Stimulated activated CD8-positive, alpha-beta memory T cell treated with anti-CD3 and anti-CD28 coated beads, Interleukin-2, amount 100 ng/mL, for 48 hours (primary cell): ENCODE data around the gene P3H2.

ENCODE experiments used
- DNase-seq, 2 donors: peaks; one replicate each; pipeline ENCODE4 v3.0.0-alpha.2; 2020; ENCODE audit warnings: low read depth in 2 of 2

P3H2 gene

DNA sequence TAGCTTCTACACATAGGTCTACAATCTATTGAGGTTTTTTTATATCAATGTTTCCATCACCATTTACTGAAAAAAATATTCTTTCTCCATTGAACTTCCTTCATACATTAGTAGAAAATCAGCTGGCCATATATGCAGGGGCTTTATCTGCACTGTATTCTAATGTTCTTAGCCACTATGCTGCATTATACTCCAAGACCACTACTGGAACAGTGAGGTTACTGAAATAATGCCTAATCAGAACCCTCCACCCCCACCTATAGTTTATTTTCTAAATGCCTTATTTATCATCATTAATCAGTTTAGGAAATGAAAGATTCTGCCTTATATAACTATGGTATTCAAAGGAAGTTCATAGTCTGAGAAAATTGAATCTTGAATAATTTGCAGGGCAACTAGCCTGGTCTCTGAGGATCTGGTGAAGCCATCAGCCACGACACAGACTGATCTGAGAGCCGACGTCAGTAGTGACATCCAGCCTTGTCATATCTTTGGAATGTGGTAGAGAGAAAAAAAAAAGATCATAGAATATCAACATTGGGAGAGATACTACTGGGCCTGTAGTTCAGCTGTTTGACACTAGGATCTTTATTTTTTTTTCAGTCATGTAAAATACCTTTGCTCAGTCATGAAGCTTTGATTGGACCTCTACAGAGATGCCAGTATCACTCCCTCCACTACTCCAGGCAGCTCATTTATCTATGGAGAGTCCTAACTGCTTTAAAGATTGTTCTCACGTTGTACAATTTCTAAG, 66.6 kb downstream of the P3H2 start:
- DNase-seq = no peak

DNA sequence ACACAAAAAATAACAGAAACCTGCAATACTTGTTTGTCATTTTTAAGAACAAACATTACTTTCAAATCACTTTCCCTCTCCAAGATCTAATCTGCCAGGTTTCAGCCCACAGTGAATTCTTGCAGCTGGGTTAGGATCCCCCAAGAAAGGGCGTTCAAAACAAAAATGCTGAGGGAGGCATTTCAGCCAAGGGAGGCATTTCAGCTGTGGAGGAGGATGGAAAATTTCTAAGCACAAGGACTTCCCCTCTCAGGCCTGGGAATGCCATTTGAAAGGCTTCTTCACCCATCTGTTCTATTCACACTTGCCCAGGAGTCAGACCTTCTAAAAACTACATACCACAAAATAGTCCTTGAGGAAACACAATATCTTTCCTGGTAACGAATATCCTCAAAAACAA, 69.1 kb downstream of the P3H2 start:
- no peak for DNase-seq

DNA sequence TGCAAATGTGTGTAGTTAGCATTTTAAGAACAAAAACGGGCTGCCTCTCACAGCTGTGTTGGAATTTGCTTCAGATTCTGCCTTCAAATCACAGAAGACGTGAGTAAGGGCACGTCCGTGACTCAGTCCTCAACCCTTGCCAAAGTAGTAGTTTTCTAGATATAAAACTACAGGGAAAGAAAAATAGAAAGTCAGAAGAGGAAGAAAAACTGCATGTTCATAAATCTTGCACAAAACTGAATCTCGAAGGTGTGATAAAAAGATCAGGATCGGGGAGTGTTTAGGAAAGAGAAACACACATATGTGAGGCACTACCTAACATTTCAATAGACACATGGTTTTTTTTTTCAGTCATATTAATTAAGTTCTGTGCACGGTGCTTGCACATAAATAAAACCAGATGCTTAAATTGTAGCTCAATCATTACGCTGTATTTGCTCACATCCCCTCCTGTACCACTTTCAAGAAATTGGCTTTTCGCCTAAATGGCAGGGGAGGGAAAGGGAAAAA, 71.7 kb downstream of the P3H2 start:
- no peak for DNase-seq

DNA sequence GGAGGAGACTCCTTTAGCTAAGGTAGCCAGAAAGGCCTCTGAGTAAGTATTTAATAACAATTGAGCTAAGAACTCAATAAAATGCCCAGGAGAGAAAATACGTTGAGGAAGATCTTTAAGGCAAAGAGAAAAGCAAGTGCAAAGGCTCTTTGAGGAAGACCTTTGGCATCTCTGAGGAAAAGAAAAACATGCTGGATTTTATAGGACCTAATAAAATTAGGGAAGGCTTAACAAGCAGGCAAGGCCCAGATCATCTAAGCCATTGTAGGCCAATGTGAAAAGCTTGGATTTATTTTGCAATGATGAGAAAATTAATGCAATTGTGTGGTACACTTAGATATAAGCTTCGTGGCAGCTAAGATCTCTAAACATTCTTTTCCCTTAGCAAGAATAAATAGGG, 75.7 kb downstream of the P3H2 start:
- no peak for DNase-seq

DNA sequence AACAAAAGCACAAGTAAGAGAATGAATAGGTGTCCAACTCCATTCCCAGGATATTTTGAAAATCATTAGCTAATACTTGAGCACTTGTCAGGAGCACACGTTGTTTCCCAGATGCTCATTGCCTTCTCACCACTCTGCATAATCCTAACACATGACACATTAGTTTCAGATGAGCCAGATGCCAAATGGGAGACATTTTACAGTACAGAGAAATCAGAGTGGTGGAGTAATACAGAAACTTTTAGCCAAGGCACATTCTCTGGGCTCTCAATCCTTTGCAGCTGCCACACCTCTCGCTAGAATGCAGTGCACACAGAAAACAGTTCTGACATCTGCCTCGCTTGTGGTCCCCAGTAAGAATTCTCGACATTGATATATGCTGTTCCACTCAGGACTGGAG, 76.6 kb downstream of the P3H2 start:
- no peak for DNase-seq

DNA sequence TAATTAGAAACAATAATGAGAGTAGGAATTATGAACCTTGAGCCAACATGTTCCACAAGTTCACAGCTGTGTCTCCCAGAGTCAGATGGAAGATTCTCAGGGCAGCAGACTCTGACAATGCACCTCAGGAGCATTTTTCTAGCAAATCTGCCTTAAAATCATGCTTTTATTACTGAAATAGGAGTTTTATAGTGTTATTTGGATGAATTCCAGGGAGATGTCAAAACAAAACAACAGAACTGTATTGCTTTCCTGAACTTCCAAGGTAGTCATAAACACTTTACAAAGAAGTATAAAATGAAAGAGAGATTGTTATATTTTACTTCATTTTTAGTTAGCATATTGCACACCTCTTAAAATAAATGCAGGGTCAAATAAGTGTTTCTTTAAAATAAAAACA, 77.0 kb downstream of the P3H2 start:
- no peak for DNase-seq

DNA sequence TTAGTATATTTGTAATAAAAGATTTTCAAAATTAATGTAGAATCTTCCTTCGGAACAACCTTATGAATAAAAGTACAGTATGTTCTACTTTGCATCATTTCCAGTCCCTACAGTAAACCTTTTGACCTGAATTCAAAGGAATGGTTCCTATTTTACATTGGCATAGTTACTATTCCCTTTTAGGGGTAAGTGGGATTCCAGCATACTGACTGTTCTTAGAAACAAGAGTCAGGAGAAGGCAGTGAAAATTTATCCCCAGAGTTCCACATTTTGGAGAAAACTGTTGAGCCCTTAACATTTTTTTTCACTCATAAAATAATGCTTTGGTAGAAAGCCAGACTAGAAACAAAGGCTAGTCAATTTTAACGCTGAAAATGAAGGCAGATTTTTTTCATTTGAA, 78.1 kb downstream of the P3H2 start:
- no peak for DNase-seq

DNA sequence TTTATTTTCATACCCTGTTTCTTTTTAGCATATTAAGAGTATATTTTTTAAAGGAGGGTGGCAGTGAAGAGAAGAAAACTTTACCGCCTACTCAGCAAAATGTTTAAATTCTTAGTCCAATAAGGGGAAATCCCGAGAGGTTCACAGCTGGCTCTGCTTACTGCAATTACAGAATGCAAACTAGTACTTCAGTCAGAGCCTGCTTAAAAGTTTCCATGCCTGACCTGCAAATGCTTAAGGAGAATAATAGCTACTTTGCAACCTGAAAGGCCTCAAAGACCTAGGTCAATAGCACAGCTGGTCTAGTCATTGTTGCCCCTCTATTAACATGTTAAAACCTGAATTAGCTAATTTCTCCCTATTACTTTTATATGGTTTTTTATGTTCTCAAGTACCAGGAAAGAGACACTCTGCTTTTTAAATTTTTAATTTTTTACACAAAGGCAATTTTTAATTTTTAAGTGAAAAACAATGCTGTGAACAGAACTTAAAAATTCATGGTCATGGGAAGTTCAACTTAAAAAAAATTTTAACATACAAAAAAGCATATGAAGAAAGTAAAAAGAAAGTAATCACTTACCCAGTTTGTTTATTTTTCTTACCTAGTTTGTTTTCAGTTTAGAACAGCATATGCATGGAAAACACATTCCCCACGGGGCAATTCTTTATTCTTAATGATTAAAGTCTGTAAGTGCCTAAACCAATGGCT, 79.2 kb downstream of the P3H2 start:
- DNase-seq = no peak

DNA sequence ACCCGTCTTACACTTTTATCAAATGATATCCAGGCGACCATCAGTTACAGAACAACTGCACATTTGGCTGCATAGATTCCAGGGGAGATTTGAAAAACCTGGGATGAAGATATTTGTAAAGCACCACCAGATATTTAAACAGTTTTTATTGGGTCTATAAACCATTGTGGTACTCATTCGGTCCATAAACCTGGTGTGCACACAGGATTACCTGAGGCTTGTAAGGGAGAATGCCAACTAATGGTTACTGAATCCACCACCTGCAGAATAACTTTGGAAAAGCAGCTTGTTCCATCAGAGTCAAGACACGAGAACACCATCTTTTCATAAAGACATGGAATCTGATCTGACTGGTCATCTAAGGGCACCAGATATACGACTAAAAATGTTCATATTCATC, 80.6 kb downstream of the P3H2 start:
- no peak for DNase-seq

DNA sequence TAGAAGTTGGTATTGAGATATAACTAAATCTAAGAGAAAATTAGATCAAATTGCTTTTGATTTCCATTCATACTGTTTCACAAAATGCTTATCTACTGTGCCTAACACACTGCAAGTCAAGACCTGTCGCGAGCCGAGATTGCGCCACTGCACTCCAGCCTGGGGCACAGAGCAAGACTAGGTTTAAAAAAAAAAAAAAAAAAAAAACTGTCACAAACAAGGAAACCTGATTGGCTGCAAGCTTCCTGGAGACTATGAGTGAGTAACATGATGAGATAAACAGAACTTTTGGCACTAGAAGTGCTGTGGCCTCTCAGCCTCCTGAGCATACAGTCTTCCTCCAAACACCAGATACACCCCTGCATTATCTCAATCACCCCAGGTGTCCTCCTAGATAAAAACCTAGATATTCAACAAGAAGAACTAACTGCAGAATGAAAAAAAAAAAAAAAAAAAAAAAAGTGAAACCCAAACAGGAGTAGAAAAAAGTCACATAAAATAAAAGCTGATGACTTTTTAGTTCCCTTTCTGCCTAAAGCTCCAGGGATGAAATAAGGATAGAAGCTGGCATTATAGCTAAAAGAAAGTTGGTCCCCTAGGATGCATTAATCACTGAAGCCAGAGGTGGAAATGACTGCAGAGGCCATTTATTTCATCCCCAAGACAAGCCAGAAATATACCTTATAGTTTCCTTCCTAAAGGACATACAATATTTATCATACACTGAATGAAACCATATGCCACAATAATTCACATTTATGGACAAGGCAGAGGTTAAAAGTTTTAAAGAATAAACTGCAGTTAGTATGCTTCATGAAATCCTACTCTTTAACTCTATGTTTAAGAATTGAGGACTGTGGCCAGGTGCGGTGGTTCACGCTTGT, 82.4 kb downstream of the P3H2 start:
- DNase-seq = no peak

DNA sequence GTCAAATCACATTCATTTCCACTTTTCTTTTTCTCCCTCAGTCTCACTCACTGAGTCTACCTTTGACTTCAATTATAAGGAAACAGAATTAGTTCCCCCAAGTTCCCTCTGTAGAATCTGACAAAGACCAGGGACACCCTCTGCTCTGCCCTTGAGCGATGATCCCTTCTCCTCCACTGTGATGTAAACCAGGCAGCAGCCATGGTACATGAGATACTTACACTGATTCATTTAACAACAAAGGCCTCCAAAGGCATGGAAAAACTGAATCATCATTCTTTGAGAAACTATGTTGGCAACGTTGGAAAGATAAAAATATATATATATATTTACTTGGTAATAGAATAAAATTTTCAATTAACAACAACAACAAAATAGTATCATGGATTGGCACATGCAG, 84.1 kb downstream of the P3H2 start:
- DNase-seq = no peak

DNA sequence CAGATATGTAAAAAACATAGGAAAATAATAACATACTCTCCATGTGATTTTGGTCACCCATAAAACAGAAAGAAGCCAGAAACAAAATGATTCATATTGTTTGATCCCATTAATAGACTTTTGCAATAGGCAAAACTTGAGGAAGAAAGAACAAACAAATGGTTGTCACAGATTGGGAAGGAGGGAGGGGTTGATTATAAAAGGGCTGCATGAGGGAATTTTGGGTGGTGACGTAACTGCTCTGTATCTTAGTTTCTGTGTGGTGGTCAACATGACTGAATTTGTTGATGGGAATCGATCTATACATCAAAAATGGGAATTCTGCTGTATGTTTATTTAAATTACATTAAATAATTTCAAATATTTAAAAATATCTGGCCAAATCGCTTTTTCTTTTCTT, 86.3 kb downstream of the P3H2 start:
- no peak for DNase-seq

DNA sequence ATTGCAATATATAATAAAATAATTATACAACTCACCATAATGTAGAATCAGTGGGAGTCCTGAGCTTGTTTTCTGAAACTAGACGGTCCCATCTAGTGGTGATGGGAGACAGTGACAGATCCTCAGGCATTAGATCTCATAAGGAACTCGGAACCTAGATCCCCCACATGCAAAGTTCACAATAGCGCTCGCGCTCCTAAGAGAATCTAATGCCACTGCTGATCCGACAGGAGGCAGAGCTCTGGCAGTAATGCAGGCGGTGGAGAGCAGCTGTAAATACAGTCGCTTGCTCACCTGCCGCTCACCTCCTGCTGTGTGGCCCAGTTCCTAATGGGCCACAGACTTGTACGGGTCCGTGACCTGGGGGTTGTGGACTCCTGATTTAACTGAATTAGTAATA, 87.8 kb downstream of the P3H2 start:
- DNase-seq = no peak

DNA sequence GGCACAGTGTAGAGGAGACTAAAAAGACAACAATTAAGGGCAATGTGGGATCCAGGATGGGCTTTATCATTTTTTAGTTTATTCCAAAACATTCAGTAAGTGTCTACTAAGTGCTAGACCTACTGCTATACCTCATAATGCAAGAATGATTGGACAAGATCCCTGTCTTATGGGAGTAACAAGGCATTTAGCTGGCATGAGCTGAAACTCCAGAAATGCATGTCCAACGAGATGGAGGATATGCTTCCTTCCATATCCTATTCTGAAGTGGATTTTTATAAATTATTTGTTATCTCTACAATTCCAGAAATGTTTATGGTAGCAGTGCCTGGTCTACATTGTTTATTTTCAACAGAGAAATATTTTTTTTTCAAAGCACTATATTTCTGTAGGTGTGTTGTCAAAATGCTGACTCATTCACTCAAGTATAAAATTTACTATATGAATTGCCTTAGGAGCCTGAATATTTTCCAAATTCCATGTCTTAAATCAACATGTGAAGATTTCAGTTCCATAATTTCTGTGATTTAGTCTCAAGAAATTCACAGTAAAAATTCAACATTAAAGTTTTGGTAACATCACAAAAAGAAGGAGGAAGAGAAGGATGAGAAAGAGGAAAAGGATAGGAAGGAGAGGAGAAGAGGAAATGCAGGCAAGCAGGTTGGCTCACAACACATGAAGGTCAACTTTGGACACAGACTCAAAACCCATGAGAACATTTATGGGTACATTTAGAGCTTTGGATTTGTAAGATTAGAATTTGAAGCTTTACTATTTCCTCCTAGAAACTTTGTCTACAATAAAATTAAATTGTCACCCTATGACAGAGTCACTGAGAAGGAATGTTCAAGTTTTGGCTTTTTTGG, 88.6 kb downstream of the P3H2 start:
- DNase-seq = no peak

DNA sequence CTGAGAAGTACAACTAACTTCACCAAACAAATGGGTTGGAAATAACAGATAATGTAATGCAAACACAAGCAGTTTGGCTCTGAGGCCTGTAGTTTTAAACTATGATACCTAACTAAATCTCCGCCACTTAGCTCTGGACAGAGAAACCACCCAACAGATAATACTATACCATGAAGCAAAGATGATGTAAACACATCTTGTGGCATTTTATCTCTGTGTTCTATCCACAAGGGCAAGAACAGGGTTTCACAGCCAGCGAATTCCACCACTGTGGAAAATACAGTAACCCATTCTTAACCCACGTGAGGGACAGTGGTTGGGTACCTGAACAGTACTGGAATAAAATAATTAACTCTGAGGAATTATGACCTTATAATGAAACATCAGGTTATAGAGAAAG, 93.6 kb downstream of the P3H2 start:
- DNase-seq = no peak

DNA sequence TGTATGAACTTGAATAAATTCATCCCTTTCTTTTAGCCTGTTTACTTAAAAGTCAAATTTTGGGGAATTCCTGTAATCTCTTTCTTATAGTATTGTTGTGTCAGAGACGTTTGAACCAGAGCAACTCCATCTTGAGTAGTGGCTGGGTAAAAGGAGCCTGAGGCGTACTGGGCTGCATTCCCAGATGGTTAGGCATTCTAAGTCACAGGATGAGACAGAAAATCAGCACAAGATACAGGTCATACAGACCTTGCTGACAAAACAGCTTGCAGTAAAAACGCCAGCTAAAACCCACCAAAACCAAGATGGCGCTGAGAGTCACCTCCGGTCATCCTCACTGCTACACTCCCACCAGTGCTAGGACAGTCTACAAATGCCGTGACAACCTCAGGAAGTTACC, 94.5 kb downstream of the P3H2 start:
- no peak for DNase-seq

DNA sequence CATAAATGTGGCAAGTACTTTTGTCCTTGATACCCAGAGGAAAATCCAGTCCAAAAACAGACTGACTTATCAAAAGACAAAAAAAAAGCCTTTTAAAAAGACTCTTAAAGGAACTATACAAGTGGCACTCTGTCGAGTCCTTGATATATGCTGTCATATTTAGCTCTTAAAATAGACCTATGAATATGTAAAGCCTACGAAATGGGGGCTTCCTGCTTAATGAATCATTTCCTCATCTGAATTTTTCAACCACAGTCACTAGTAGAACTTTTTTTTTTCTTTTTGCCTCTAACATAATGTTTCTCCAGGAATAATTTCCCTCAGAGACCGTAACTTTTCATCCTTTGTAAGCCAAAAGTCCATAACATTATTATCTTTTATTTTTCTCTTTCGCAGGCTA, 95.8 kb downstream of the P3H2 start:
- no peak for DNase-seq

DNA sequence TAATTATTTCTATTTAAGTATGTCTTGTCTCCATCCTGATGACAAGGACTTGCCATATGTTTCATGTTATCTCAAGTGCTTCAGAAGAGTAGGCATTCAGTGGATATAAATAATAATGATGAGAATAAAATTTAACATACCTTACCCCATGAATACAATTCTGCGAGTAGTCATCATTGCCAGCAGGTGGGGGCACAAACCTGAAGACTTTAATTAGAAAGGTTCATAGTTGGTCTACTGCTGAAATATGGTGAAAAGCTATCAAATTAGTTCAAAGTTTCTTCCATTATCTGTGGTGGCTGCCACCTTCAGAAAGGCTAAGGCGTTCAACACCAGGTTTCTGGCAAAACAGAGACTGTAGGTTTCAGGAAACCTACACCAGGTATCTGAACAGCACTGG, 100.9 kb downstream of the P3H2 start:
- DNase-seq = no peak

DNA sequence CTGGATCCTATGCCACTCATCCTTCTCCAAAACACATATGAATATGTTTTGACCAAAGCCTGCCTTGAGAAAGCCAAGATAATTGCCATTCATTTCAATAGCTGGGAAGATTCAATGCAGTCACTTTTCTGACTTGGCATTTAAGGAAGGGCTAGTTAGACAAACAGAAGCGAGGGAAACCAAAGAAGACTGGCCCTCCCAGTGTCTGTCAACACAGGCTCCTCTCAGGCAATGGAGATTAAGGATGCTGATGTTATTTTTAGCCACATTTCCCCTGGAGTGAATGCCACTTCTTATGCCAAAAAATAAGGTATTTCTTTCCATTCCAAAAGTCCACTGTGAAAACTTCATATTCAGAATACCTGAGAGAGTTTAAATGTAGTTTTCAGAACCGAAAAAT, 101.7 kb downstream of the P3H2 start:
- no peak for DNase-seq

DNA sequence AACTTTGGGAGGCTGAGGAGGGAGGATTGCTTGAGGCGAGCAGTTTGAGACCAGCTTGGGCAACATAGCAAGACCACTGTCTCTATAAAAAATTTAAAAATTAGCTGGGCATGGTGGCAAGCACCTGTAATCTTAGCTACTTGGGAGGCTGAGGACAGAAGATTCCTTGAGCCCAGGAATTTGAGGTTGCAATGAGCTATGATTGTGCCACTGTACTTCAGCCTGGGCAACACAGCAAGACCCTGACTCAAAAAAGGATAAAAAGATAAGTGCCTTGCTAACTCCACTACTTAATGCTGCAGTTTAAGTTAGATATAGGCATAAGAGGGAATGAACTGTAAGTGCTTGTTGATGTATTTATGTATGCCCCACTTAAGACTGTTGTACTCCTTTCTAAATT, 102.2 kb downstream of the P3H2 start:
- DNase-seq = no peak

DNA sequence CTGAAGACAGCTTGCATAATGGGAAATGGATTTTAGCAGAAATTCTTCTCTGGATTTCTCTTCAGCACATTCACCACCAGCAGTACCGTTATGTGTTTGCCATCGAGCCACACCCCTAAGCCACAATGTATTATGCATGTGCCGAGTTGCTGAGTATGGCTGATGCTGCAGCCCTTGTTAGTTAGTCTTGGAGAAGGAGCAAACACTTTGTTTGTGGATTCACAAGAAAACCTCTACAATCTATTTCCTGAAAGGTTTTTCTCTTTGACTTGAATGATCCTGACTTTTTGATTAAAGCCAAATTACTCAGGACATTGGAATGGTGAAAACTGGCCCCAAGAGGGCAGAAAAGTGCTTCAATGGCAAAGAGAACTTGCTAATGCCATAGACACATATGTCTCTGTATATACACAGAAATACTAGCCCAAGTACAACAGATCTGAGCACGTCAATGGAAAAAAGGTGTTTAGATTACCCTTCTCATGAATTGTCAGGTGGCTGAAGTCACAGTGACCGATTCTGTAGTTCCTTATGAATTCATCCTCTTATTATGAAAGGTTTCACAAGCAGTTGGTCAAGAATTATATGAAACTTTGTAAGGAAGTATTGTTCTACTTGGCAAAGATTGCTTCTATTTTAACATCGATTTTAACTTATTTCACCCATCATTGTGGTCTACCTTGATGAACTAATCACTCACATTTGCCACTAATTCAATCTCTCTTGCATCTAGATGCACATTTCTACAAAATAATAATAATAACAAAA, 103.0 kb downstream of the P3H2 start:
- no peak for DNase-seq
